Measurements from ENCODE around the gene KLF7.

GRCh38 chr2:207133820-207134519, 31.8 kb downstream of the KLF7 start:
- TF ChIP-seq EZH2 (IDR thresholded peaks at IDR 0.05; ENCODE audit: borderline replicate concordance, insufficient read depth, low read length, poor library complexity, severe bottlenecking) (no peak), MXI1 (conservative IDR thresholded peaks at IDR 0.05; ENCODE audit: poor library complexity, severe bottlenecking) (no peak), POLR2AphosphoS5 (IDR thresholded peaks at IDR 0.05) (no peak), EP300 (conservative IDR thresholded peaks at IDR 0.05; ENCODE audit: poor library complexity, severe bottlenecking) (no peak)
- TF ChIP-seq, protein P1, sequence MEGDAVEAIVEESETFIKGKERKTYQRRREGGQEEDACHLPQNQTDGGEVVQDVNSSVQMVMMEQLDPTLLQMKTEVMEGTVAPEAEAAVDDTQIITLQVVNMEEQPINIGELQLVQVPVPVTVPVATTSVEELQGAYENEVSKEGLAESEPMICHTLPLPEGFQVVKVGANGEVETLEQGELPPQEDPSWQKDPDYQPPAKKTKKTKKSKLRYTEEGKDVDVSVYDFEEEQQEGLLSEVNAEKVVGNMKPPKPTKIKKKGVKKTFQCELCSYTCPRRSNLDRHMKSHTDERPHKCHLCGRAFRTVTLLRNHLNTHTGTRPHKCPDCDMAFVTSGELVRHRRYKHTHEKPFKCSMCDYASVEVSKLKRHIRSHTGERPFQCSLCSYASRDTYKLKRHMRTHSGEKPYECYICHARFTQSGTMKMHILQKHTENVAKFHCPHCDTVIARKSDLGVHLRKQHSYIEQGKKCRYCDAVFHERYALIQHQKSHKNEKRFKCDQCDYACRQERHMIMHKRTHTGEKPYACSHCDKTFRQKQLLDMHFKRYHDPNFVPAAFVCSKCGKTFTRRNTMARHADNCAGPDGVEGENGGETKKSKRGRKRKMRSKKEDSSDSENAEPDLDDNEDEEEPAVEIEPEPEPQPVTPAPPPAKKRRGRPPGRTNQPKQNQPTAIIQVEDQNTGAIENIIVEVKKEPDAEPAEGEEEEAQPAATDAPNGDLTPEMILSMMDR (IDR thresholded peaks at IDR 0.05; ENCODE audit: poor library complexity, severe bottlenecking): no peak
